T follicular helper cell (primary cell): ENCODE data around the gene DNAJA3.

Experiments
- DNase-seq: peaks from one replicate; pipeline ENCODE4 v3.0.0-alpha.2; 2020; ENCODE audit warnings: low read depth

Gene DNAJA3

DNA sequence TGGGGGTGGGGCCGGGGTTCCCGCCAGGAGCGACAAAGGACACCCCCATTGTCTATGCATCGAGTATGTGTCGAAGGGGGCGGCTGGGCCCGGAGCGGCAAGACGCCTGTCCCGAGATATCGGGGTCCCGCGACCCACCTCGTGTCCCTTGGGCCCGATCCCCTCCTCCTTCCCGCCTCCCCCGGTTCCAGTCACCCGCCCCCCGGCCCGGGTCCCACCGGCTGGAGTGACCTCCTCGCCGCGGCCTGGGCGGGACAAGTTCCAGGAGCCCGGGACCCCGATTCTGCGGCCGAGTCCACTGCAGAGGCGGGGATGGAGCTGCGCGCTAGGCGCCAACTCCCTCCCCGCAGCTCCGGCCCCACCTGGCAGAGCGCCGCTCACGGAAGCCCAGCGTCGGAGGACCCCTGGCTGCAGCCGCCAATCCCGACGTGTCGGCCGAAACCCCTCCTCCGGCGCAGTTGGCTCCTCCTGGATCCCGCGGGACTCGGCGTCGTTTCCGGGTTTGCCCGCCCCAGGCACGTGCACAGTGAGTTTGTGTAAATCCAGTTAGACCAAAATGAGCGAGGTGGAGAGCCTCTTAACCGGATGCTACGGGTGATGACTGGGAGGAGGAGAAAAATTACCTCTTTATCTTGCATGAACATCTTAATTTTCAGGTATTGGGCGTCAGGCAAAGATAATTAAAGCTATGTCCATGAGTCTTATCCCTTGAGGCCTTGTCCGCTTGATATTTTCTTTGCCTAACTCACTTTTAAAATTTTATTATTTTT, 48.7 kb downstream of the DNAJA3 start, which contains the start of gene NMRAL1:
TSS of gene NMRAL1 (minus strand) at position 434 of the 770 bp plus-strand sequence. CDS start 493 bp downstream, outside the sequence.
- peak; percentile 83 for DNase-seq

DNA sequence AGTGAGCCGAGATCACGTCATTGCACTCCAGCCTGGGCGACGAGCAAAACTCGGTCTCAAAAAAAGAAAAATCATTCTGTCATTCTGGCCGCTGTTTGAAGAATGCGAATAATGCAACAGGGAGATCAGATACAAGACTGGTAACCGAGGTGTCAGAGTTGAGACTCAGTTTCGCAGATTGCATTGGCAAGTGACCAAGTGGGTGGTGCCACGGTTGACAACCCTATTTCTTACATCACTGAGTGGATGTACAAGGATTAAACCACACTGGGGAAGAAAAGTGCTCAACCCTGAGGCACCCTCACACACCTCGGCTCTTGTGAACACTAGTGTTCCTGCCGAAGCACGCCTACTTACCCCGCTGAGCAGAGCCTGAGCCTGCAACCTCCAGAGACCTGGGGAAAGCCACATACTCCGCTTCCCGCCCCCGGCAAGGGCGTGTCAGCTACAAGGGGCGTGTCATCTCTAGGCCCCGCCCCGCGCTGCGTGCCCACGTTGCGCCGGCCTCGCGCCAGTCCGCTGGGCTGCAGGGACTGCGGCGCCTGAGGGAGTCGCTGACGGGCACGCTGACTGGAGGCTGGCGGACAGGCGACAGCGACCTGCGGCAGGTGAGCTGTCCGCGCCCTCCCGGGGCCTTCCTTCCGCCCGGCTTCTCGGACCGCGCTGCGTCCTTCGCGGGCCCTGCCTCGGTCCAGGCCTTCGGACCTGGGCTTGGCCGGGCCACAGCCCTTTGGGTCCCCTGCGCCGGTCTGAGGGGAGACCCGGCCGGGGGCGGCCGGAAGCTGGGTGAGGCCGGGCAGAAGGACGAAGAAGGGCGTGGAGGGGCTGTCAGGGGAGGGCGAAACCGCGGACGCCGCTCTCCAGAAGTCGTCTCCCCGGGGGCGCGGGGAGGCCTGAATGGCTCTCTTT, 50.5 kb downstream of the DNAJA3 start, which contains the start of gene HMOX2:
TSS of gene HMOX2 (plus strand) at position 519 of the 909 bp plus-strand sequence. CDS start 29,127 bp downstream, outside the sequence.
- peak; percentile 84 for DNase-seq

DNA sequence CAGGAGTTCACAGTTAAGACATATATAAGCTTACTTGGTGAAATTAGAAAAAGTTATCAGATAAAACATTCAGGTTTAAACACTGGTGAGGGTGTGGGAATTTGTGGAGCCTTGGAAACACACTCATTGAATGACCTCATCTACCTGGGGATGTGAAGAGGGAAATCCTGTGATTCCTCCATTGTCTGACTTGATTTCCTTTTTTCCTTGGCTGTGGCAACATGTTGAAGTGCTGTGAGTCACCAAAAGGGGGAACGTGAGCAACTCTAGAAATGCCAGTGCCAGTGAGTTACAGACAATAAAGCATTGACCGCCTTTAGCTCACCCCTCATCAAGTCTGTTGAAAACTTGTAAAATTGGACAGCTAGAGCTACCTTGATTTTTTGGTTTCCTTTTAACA, 52.3 kb downstream of the DNAJA3 start:
- DNase-seq: no peak

DNA sequence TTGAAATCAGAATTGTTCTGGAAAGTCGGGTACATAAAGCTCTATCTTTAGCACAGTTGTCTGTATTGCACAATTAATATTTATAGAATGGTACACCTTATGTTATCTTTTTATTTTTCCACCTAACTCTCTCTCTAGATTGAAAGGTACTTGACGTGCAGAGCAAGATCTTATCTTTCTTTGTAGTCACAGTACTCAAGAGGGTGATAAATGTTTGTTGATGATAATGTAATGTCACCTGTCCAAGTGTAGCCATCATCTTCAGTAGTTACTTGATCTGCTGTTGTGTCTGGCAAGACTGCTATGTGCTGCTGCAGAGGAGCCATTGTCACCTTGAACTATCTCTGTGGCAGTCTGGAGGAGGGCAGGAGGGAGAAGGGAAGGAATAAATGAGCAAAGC, 55.9 kb downstream of the DNAJA3 start:
- no peak for DNase-seq

DNA sequence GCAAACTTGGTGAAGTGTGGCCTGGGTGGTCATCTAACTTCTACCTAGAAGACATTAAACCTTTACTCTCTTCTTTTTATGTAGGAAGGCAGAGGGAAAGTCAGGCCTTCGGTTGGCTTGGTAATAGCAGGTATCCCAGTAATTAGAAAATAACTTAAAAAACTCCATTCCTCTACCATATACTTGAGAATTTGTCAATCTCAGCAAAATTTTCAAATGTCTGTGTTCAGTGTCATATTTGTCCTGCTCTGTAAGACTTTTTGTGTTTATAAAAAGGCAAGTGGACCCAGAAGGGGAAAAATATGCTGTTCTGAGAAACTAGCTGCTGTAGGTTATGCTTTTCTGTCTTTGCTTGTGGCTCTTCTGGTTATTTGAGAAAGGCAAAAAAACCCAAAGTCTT, 56.3 kb downstream of the DNAJA3 start:
- no peak for DNase-seq

DNA sequence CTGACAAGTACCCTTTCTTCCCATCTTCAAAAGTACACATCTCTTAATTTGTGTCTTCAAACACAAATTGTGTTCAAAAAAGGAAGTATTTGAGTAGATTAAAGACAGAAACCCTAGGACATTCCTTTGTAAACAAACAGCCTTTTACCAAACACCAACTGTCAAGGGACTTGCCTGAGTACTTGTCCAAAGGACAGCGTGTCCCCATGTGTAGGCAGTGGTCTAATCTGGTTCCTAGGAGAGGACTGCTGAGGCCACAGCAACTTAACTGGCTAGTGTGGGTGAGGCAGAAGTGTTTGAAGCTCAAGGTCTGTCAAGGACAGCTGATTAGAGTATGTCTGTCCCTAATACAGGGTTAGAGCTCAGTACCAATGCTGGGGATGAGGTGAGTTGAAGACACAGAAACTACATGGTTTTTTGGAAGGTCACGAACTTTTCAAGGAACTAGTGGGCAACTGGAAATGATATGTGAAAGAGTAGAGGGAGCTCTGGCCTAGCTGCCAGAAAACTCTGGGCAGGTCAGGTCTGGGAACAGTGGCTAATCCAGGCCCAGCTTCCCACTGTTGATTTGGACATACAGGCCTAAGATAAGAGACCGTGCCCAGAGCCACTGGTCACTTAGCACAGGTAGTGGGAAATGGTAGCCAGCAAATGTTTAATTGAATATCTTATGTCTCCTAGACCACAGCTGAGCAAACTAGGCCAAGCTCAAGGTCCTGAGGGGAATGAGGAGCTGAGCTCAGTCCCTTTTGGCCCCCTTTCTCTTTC, 60.6 kb downstream of the DNAJA3 start:
- DNase-seq: no peak

DNA sequence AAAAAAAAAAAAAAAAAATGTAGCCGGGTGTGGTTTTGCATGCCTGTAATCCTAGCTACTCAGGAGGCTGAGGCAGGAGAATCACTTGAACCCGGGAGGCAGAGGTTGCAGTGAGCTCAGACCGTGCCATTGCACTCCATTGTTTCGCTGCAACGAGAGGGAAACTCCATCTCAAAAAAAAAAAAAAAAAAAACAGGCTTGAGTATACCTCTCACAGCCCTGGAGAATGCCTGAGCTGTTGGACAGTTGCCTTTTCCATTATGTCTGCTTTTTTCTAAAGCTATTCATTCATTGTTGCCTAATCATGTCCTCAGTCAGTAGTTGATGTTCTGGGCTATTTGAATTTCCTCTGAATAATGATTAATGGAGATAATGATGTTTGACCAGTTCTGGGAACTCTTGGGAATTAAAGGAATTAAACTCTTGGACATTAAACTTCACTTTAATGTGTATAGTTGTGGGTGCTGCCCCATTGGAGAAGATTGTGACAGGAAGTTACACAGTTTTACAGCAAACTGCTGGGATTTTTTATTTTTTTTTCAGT, 62.4 kb downstream of the DNAJA3 start:
- no peak for DNase-seq

DNA sequence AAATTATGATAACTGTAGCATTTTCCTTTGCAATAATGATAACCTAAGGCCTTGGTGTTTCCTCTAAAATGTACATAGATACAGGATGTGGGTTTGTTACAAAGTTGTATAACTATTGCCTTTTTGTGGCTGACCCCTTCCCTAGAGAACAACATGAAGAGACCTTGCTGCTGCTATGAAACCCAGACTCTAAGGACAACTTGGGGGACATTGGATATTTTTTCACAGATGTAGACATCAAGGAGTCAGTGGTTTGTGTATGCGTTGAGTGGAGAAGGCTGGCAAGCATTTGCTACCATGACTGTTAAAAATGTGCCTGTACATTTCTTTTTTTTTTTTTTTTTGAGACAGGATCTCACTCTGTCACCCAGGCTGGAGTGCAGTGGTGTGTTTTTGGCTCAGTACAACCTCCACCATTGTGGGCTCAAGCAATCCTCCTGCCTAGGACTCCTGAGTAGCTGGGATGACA, 62.9 kb downstream of the DNAJA3 start:
- no peak for DNase-seq

DNA sequence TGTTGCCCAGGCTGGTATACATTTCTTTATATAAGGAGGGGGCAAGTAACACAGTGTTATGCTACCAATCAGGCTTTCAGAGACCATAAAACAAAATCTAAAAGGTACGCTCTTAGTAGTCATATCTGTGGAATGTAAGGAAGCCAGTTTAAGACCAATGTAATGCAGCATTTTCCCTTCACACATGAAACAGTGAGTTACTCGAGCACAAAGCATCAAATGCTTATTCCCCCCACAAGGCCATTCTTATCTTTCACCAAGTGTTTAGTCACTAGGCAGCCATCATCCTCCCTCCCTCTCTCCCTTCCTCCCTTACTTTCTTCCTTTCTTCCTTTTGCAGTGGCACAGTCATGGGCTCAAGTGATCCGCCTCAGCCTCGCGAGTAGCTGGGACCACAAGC, 63.4 kb downstream of the DNAJA3 start:
- no peak for DNase-seq

DNA sequence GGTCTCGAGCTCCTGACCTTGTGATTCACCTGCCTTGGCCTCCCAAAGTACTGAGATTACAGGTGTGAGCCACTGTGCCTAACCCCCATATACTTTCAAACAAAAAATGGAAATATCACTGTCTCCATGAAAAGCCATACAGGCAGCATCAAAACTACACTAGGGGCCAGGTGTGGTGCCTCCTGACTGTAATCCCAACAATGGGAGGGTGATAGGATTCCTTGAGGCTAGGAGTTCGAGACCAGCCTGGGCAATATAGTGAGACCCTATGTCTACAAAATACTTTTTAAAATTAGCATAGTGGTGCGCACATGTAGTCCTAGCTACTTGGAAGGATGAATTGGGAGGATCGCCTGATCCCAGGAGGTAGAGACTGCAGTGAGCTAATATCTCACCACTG, 66.2 kb downstream of the DNAJA3 start:
- DNase-seq: no peak

DNA sequence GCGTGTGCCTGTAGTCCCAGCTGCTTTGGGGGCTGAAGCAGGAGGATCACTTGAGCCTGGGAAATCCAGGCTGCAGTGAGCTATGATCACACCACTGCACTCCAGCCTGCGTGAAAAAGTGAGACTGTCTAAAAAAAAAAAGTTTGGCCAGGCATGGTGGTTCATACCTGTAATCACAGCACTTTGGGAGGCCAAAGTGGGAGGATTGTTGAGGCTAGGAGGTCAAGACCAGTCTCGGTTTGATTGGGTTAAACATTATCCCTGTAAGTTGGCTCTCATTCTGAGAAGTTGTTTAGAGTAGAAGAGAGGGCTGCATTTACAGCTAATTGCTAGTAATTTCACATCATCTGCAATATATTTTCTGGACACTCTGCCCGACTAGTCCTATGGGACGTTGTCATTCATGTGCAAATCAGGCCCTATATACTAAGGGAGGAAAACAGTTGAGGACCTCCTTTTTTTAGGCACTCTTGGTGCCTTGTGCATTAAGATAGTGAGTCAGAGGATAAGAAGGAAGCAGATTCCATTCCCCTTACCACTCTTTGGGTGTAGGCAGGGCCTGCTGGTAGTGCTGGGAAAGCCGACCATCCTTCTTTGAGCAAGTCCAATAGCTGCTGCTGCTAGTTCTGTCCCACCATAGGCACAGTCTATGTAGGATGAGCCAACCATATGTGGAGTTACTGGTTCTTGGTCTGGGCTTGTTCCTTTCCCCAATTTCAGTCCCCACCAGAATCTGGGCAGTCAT, 69.2 kb downstream of the DNAJA3 start:
- no peak for DNase-seq

DNA sequence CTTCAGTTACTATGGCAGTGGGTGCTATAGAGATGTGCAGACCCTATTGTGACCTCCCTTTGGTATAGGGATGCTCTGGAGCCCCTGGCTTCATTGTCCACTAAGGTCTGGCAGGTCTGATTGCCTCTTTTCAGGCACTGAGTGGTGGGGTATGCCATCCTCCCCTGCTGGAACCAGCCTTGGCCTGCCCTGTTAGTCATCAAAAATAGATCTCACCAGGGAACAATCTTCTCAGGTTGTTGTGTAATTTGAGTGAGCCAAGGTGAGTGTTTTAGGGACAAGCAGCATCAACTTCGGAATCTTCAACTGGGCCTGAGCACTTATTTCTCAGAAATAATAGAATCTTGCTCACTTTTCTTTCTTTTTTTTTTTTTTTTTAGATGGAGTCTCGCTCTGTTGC, 70.1 kb downstream of the DNAJA3 start:
- DNase-seq: no peak

DNA sequence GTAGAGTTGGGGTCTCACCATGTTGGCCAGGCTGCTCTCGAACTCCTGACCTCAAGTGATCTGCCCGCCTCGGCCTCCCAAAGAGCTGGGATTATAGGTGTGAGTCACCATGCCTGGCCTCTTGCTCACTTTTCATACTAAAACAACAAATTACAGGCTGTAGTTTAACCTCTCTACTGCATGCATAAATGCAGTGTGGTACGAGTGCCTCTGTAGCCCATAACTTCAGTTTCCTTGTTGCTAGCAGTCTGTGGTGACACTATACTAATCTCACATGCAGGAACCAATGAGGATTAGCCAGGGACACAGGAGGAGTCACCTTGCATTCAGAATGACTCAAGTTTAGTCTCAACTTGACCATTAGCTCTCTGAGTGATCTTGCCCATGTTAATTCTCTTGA, 70.6 kb downstream of the DNAJA3 start:
- DNase-seq: no peak

DNA sequence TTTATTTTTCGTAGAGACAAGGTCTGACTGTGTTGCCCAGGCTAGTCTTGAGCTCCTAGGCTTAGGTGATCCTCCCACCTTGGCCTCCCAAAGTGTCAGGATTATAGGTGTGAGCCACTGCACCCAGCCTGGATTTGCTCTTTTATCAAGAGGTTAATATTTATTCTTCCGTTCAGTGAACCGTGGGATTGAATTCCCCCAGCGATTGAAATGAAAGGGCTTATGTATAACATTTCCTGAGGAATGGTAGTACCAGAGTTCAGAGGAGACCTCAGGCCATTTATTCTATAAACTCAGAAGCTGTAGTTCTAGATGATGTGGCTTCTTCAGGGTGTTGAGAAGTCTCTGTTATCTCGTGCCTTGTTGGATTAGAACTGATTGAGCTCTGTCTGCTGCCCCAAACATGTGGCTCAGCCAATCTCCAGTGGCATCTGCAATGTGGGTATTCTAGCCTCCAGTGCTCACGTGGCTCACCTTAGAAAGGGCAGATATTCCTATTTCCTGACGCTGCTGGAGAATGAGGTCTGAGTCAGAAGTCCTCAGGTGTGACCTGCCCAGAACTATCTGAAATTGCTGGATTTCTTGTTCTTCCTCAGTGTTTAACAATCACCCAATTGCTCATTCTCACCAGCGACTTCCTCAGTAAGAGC, 73.0 kb downstream of the DNAJA3 start:
- no peak for DNase-seq

DNA sequence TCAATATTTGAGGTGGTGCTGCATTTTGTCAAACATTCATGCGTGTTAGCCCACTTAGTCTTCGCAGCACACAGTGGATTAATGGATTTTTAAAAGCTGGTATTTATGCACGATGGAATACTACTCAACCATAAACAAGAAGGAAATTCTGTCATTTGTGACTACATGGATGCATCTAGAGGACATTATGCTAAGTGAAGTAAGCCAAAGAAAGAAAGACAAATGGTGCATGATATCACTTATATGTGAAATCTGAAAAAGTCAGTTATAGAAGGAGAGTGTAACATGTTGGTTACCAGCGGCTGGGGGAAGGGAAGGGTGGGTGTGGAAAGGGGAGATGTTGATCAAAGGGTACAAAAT, 73.5 kb downstream of the DNAJA3 start:
- DNase-seq: no peak

DNA sequence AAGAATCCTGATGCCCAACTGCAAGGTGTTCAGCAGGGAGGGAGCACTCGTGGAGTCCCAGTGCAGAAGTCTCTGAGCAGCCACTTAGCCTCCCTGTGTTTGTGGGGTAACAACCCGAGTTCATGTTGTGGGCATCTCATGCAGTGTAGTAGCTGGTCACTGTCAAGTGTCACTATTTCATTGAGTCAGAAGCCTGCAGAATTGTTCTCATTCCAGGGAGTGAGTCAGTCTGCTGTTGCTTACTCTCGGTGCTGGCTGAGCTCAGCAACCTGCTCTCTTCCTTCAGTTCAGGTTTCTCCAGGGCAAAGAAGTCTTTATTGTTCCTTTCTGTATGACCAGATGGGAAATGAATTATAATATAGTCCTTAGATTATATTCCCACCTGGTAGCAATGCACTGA, 74.6 kb downstream of the DNAJA3 start:
- DNase-seq: no peak

DNA sequence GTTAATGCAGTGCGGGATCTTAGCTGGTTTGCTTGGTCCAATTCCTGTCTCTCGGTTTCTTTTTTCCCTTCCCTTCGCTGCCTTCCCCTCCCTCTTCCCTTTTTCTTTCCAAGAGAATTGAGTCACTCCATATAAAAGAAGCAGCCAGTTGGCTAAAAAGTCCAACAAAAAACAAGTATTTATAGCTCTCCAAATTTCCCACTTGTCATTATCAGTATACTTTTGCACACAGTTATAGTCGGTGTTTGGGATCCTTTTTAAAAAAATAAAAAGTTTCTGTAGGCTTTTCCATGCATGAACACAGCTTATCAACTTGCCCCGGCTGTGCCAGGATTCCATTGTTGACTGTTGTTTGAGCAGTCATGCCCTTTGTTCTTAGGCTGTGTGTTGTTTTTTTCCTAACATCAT, 75.4 kb downstream of the DNAJA3 start:
- DNase-seq: no peak

DNA sequence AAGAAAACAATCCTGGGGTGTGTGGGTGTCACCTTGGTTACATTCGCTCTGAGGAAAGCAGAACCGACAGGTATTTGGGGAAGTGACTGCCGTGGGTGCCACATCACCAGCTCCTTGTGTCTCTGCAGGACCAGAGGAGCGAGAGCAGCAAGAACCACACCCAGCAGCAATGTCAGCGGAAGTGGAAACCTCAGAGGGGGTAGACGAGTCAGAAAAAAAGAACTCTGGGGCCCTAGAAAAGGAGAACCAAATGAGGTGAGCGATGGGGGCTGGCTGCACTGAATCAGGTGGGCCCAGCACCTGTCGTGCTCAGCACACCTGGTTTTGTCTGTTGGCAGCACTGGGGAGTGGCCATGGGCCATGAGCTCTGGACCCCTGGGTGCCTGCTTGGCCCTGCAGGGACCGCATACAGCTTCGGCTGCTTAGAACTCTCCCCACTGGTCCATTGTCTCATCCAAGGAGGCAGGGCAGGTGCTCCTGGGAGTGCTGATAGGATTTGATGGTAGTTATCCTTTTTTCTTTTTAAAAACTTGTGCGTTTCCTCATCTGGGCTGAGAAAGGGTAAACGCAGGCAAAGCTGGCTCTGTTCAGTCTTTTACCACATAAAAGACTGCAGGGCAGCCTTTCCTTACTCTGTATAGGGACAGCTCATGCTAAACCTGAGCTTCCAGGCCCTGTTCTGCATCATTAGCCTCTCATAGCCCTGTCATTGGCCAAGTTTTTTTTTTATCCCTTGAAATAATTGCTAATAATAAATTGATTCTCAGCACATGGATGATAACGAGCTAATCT, 79.9 kb downstream of the DNAJA3 start:
- DNase-seq: peak; percentile 79
